SW 1271 (cell line): Measurements from ENCODE around the gene SNX32.
A peak's percentile ranks its signal among the peaks of the same experiment; 100 is the strongest.
"Not testable (repeated sequence)": the region's sequence is repeated elsewhere in the genome, so short reads cannot be mapped to it uniquely, and the experiment has no call there.

Source experiments
- DNase-seq, 2 experiments: peaks; one replicate each; lab custom pipeline; 2025; lab: John Stamatoyannopoulos, UW

SNX32 gene

GRCh38 chr11:65829459-65829858 is 4.3 kb upstream of the SNX32 start:
- DNase-seq: no peak

- DNase-seq: not testable (repeated sequence)
These were observed 1.5 kb upstream of the SNX32 start for GRCh38 chr11:65832231-65832630.

- DNase-seq: no peak
These were observed 439 bp downstream of the SNX32 start for GRCh38 chr11:65834202-65834601.

- no peak for DNase-seq
These were observed 8.4 kb downstream of the SNX32 start for GRCh38 chr11:65842144-65842543.

- no peak for DNase-seq
These were observed 10.0 kb downstream of the SNX32 start for GRCh38 chr11:65843811-65844210.

- DNase-seq: no peak
These were observed 10.6 kb downstream of the SNX32 start for GRCh38 chr11:65844231-65844872.

GRCh38 chr11:65847746-65848145 is 14.0 kb downstream of the SNX32 start:
- DNase-seq: no peak

- not testable (repeated sequence) for DNase-seq
These were observed 14.9 kb downstream of the SNX32 start for GRCh38 chr11:65848693-65849092.

- no peak for DNase-seq
These were observed 15.6 kb downstream of the SNX32 start for GRCh38 chr11:65849366-65849765.

GRCh38 chr11:65849771-65850216 is 16.0 kb downstream of the SNX32 start:
- no peak for DNase-seq

GRCh38 chr11:65850217-65851082 is 16.7 kb downstream of the SNX32 start:
- DNase-seq: no peak

- no peak for DNase-seq
These were observed 17.4 kb downstream of the SNX32 start for GRCh38 chr11:65851083-65851579.

GRCh38 chr11:65851811-65852507 is 18.2 kb downstream of the SNX32 start:
- no peak for DNase-seq

- DNase-seq: no peak
These were observed 18.9 kb downstream of the SNX32 start for GRCh38 chr11:65852508-65853245.

- DNase-seq: no peak
These were observed 19.6 kb downstream of the SNX32 start for GRCh38 chr11:65853246-65853979.

GRCh38 chr11:65854161-65854592 is 20.4 kb downstream of the SNX32 start:
- DNase-seq: no peak

- no peak for DNase-seq
These were observed 21.4 kb downstream of the SNX32 start for GRCh38 chr11:65854852-65855837.

GRCh38 chr11:65855927-65856363 is 22.2 kb downstream of the SNX32 start:
- no peak for DNase-seq

GRCh38 chr11:65856689-65857499 is 23.1 kb downstream of the SNX32 start:
- DNase-seq: peak in 1 of 2 experiments; percentile 86
